D721Med (cell line): ENCODE data around the gene ARPC3.
"Not testable (repeated sequence)": the region's sequence is repeated elsewhere in the genome, so short reads cannot be mapped to it uniquely, and the experiment has no call there.

Experiments used
- DNase-seq: peaks from one replicate; pipeline ENCODE4 v3.0.0; 2011; ENCODE audit warnings: low spot score; ENCODE audit not compliant: insufficient read length
- FAIRE-seq: peaks from 2 replicates; lab custom pipeline; 2011; peaks lifted over from hg19 to GRCh38; lab: Jason Lieb, UNC
- CTCF ChIP-seq: IDR thresholded peaks from 2 replicates; pipeline ENCODE4 v1.5.1; 2012; ENCODE audit warnings: mild to moderate bottlenecking, control low read depth; ENCODE audit not compliant: insufficient read depth; ENCODE audit errors: missing control alignments

ARPC3 gene

GRCh38 chr12:110465024-110465423, 14.9 kb upstream of the ARPC3 start:
- FAIRE-seq (no peak), DNase-seq (no peak)
- TF ChIP-seq CTCF = no peak

GRCh38 chr12:110461189-110461588, 11.1 kb upstream of the ARPC3 start:
- not testable (repeated sequence) for DNase-seq, FAIRE-seq

- no peak for FAIRE-seq
- no peak for TF ChIP-seq CTCF
These were observed 8.6 kb upstream of the ARPC3 start for GRCh38 chr12:110458756-110459155.

GRCh38 chr12:110453569-110454296, 3.6 kb upstream of the ARPC3 start:
- no peak for TF ChIP-seq CTCF
- FAIRE-seq (no peak), DNase-seq (no peak)

More at GRCh38 chr12:110458756-110459155, 8.6 kb upstream of the ARPC3 start:
- no peak for DNase-seq

- FAIRE-seq (no peak), DNase-seq (no peak)
- TF ChIP-seq CTCF = no peak
These were observed 1.1 kb upstream of the ARPC3 start for GRCh38 chr12:110451263-110451662.

- no peak for FAIRE-seq
- TF ChIP-seq CTCF = no peak
These were observed 5.7 kb downstream of the ARPC3 start for GRCh38 chr12:110444455-110444854.

GRCh38 chr12:110436231-110436630, 13.9 kb downstream of the ARPC3 start:
- no peak for TF ChIP-seq CTCF
- FAIRE-seq (no peak), DNase-seq (no peak)

More at GRCh38 chr12:110444455-110444854, 5.7 kb downstream of the ARPC3 start:
- DNase-seq = no peak
